Endothelial cell (in vitro differentiated cells): ENCODE measurements around the gene PRR22. TPM values are rescaled to one million over a fixed set of nuclear protein-coding genes. Genes with fewer than 3 reads are reported as not detected.

ENCODE experiments used
- DNase-seq: peaks from one replicate; pipeline ENCODE4 v3.0.0; 2021; ENCODE audit warnings: low spot score
- H3K27ac Mint-ChIP-seq: one replicate; pipeline ENCODE4 v1.8.0; 2021; ENCODE audit warnings: mixed read lengths, inconsistent platforms; ENCODE audit not compliant: unreplicated experiment
- H3K27me3 Mint-ChIP-seq: one replicate; pipeline ENCODE4 v1.8.0; 2021; ENCODE audit warnings: mild to moderate bottlenecking, moderate library complexity, mixed read lengths, inconsistent platforms; ENCODE audit not compliant: unreplicated experiment
- H3K36me3 Mint-ChIP-seq: one replicate; pipeline ENCODE4 v1.8.0; 2021; ENCODE audit warnings: mild to moderate bottlenecking, low read depth, mixed read lengths, inconsistent platforms; ENCODE audit not compliant: unreplicated experiment
- H3K4me1 Mint-ChIP-seq: one replicate; pipeline ENCODE4 v1.8.0; 2021; ENCODE audit warnings: mild to moderate bottlenecking, mixed read lengths, inconsistent platforms; ENCODE audit not compliant: unreplicated experiment
- H3K4me3 Mint-ChIP-seq: one replicate; pipeline ENCODE4 v1.8.0; 2021; ENCODE audit warnings: mild to moderate bottlenecking, mixed read lengths, inconsistent platforms; ENCODE audit not compliant: unreplicated experiment
- H3K9me3 Mint-ChIP-seq: one replicate; pipeline ENCODE4 v1.8.0; 2021; ENCODE audit warnings: mixed read lengths, inconsistent platforms; ENCODE audit not compliant: unreplicated experiment
- total RNA-seq: library from RNA; stranded (reverse); fragmentation: NEBNext Ultra II Directional; extraction: Animal tissue kit (Norgen Biotek cat#: 25700); gene quantifications from one replicate; pipeline ENCODE4 v1.2.1, GENCODE V29; 2021; ENCODE audit not compliant: unreplicated experiment
- TF ChIP-seq, protein P1 (sequence below): fragments of 200-600 bp; sonication (generic); IDR thresholded peaks from one replicate; pipeline ENCODE4 v1.5.0; 2021; ENCODE audit warnings: antibody characterized with exemption; ENCODE audit not compliant: unreplicated experiment

Gene PRR22
- total RNA-seq, 1 donor from 2014 or later = 2.2 TPM

- Mint-ChIP-seq H3K27me3 (peaks cover 3% of the 10 kb centered on the region), H3K4me3 (no peak overlapping the region), H3K27ac (no peak overlapping the region), H3K4me1 (no peaks in the 10 kb centered on the region), H3K36me3 (no peaks in the 10 kb centered on the region), H3K9me3 (no peaks in the 10 kb centered on the region)
- no peak for DNase-seq
- TF ChIP-seq, protein P1, sequence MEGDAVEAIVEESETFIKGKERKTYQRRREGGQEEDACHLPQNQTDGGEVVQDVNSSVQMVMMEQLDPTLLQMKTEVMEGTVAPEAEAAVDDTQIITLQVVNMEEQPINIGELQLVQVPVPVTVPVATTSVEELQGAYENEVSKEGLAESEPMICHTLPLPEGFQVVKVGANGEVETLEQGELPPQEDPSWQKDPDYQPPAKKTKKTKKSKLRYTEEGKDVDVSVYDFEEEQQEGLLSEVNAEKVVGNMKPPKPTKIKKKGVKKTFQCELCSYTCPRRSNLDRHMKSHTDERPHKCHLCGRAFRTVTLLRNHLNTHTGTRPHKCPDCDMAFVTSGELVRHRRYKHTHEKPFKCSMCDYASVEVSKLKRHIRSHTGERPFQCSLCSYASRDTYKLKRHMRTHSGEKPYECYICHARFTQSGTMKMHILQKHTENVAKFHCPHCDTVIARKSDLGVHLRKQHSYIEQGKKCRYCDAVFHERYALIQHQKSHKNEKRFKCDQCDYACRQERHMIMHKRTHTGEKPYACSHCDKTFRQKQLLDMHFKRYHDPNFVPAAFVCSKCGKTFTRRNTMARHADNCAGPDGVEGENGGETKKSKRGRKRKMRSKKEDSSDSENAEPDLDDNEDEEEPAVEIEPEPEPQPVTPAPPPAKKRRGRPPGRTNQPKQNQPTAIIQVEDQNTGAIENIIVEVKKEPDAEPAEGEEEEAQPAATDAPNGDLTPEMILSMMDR = no peak
Measured at GRCh38 chr19:5774921-5775320, 9.6 kb downstream of the PRR22 start.

GRCh38 chr19:5773276-5773675 is 11.3 kb downstream of the PRR22 start:
- TF ChIP-seq, protein P1 = no peak
- Mint-ChIP-seq H3K27me3 (peaks cover 3% of the 10 kb centered on the region), H3K4me3 (no peak overlapping the region), H3K9me3 (no peaks in the 10 kb centered on the region), H3K36me3 (no peaks in the 10 kb centered on the region), H3K27ac (no peak overlapping the region), H3K4me1 (no peaks in the 10 kb centered on the region)
- DNase-seq = no peak

DNA sequence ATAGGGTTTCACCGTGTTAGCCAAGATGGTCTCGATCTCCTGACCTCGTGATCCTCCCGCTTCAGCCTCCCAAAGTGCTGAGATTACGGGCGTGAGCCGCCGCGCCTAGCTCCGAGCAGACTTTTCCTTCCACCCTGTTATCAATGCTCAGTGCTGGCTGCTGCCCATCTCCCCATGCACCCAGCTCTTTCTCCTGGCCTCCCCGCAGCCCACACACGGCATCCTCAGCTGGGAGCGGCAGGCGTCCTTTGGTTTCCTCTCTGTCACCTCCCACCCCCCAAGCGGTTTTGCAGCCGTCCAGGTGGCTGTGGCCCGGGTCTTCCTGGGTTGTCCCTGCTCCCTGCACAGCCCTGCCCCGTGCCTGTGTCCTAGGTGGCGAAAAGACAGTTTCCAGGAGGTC is 12.1 kb downstream of the PRR22 start:
- TF ChIP-seq, protein P1 = no peak
- Mint-ChIP-seq H3K27ac (no peak overlapping the region), H3K27me3 (peaks cover 5% of the 10 kb centered on the region), H3K4me3 (no peak overlapping the region), H3K36me3 (no peaks in the 10 kb centered on the region), H3K4me1 (no peaks in the 10 kb centered on the region), H3K9me3 (no peaks in the 10 kb centered on the region)
- DNase-seq = no peak

DNA sequence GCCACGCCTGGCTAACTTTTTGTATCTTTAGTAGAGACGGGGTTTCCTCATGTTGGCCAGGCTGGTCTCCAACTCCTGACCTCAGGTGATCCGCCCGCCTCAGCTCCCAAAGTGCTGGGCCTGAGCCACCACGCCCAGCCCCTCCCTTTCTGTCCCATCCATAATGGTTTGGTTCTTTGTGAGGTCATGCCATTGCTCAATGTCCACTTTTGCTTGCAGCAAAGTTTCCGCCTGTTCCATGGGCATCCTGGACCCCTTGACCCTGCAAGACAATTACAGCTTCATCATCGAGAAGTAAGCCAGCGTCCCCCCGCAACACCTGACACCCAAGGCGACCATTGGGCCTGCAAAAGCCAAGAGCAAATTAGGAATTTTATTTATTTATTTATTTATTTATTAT is 16.6 kb downstream of the PRR22 start:
- Mint-ChIP-seq H3K27me3 (peaks cover 2% of the 10 kb centered on the region), H3K4me3 (peak overlapping the region; percentile 65), H3K27ac (no peak overlapping the region), H3K9me3 (no peaks in the 10 kb centered on the region), H3K36me3 (no peaks in the 10 kb centered on the region), H3K4me1 (no peaks in the 10 kb centered on the region)
- TF ChIP-seq, protein P1 = no peak
- DNase-seq = no peak

DNA sequence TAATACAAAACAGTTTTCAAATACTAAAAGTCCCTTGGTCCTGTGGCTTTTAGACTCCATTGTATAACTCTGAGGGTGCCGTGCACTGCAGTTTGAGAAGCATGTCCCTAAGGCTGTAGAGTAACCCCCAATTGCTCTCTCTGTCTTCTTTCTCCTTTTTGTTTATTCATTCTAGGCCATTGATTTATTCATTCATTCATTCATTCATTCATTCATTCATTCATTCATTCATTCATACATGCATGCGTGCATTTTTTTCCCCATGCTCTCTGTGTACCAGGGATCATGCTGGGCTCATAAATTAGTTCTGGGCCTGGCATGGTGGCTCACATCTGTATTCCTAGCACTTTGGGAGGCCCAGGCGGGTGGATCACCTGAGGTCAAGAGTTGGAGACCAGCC is 19.3 kb downstream of the PRR22 start:
- no peaks in the 10 kb centered on the region for H3K4me1 Mint-ChIP-seq
- no peak overlapping the region for H3K4me3 Mint-ChIP-seq
- H3K9me3 Mint-ChIP-seq = no peaks in the 10 kb centered on the region
- no peaks in the 10 kb centered on the region for H3K36me3 Mint-ChIP-seq
- DNase-seq = no peak
- H3K27ac Mint-ChIP-seq = no peak overlapping the region
- peaks cover 10% of the 10 kb centered on the region for H3K27me3 Mint-ChIP-seq
- TF ChIP-seq, protein P1 = no peak
